ENCODE data around the gene INVS.

The INVS gene

DNA sequence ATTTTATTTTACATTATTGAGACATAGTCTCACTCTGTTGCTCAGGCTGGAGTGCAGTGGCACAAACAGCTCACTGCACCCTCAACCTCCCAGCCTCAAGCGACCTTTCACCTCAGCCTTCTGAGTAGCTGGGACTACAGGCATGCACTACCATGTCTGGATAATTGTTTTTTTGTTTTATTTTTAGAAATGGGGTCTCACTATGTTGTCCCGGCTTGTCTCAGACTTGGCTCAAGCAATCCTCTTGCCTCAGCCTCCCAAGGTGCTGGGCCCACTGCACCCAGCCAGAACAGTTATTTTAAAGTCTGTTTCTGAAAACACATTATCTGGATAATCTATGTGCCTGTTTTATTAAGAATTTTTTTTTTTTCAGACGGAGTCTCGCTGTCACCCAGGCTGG, 191.7 kb downstream of the INVS start:
- TF ChIP-seq, protein P1, sequence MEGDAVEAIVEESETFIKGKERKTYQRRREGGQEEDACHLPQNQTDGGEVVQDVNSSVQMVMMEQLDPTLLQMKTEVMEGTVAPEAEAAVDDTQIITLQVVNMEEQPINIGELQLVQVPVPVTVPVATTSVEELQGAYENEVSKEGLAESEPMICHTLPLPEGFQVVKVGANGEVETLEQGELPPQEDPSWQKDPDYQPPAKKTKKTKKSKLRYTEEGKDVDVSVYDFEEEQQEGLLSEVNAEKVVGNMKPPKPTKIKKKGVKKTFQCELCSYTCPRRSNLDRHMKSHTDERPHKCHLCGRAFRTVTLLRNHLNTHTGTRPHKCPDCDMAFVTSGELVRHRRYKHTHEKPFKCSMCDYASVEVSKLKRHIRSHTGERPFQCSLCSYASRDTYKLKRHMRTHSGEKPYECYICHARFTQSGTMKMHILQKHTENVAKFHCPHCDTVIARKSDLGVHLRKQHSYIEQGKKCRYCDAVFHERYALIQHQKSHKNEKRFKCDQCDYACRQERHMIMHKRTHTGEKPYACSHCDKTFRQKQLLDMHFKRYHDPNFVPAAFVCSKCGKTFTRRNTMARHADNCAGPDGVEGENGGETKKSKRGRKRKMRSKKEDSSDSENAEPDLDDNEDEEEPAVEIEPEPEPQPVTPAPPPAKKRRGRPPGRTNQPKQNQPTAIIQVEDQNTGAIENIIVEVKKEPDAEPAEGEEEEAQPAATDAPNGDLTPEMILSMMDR (IDR thresholded peaks at IDR 0.05; ENCODE audit: low read depth, low read length, missing control alignments), result no peak
- no peak for DNase-seq (ENCODE audit: low read depth)
- H3K4me3 ChIP-seq (ENCODE audit: low read depth, low read length), result no peak overlapping the region

DNA sequence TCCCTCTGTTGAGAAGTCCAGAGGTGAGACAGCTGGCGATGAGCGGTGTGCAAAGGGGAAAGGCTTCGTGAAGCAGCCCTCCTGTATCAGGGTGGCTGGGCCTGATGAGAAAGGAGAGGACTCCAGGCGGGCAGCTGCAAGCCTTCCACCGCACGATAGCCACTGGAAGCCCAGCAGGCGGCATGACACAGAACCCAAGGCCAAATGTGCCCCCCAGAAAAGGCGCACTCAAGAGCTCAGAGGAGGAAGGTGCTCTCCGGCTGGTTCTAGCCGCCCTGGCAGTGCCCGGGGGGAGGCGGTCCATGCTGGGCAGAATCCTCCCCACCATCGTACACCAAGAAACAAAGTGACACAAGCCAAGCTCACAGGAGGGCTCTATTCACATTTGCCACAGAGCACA, 193.4 kb downstream of the INVS start:
- H3K4me3 ChIP-seq (ENCODE audit: low read depth, low read length), result no peak overlapping the region
- no peak for DNase-seq (ENCODE audit: low read depth)
- TF ChIP-seq, protein P1 (IDR thresholded peaks at IDR 0.05; ENCODE audit: low read depth, low read length, missing control alignments), result no peak

DNA sequence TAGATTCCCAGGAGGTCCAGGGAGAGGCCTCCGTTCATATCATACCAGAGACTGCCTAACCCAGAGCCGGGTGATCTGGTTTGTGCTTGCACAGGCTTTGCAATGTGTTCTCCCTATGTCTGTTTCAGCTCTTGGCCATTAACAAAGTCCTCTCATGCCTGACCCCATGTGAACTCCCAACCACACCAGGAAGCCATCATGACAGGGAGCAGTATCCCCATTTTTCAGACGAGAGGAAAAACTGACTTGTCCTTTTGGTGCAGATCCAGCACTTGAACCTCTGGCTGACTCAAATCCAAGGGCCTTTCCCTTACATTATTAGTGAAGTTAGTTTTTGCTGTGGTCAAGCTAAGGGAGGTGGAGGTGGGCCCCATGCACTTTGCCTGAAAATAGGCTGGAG, 195.3 kb downstream of the INVS start:
- H3K4me3 ChIP-seq (ENCODE audit: low read depth, low read length), result no peak overlapping the region
- no peak for DNase-seq (ENCODE audit: low read depth)
- TF ChIP-seq, protein P1 (IDR thresholded peaks at IDR 0.05; ENCODE audit: low read depth, low read length, missing control alignments), result no peak

DNA sequence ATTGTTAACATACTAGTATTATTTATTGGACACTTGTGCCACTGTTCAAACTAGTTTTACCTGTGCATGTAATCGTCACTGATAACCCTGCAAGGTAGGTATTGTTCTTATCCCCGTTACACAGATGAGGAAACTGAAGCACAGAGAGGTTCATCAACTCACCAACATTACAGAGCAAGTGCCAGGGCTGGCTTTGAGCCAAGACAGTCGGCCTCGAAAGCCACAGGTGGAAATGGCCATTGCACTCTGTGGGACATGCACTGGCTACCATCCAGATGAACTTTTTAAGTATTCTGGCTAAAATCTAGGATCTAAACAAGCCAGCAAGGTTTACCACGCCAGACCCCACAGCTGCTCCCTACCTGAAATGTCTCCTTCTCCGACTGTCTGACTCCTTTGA, 195.8 kb downstream of the INVS start:
- no peak overlapping the region for H3K4me3 ChIP-seq (ENCODE audit: low read depth, low read length)
- DNase-seq (ENCODE audit: low read depth), result no peak
- TF ChIP-seq, protein P1 (IDR thresholded peaks at IDR 0.05; ENCODE audit: low read depth, low read length, missing control alignments), result no peak

DNA sequence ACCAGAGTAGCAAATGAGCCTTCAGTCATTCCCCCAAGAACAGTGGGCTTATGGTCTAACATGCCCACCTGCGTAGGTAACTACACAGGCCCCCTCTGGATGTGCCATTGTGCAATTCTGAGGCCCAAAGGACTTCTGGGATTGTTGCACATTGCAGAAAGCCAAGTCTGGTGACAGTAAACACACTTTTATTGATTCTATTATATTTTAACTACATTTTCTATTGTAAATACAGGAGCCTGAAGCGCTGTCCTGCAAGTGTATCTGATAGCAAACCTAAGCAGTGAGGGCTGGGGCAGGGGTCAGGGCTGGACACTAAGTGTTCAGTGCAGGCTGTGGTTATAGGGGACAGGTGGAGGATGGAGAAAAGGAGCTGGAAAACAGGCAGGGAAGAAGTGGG, 196.2 kb downstream of the INVS start:
- DNase-seq (ENCODE audit: low read depth), result no peak
- TF ChIP-seq, protein P1 (IDR thresholded peaks at IDR 0.05; ENCODE audit: low read depth, low read length, missing control alignments), result no peak
- H3K4me3 ChIP-seq (ENCODE audit: low read depth, low read length), result no peak overlapping the region

DNA sequence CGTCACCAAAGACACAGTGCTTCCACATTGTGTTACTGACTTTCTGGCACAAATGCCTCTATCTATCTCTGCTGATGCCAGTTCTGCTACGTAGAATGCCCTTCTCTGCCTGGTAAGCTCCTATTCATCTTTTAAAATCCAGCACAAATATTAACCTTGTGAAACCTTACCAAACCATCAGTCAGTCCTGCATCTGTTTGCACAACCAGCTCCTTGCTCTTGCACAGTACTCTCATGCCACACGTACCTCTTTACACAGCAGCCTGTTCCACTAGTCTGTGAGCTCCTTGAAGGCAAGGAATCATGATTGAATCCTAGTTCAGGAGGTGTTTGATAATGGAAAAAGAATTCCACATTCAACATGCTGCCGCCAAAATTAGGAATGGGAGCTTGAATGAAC, 197.4 kb downstream of the INVS start:
- DNase-seq (ENCODE audit: low read depth), result no peak
- TF ChIP-seq, protein P1 (IDR thresholded peaks at IDR 0.05; ENCODE audit: low read depth, low read length, missing control alignments), result no peak
- no peak overlapping the region for H3K4me3 ChIP-seq (ENCODE audit: low read depth, low read length)

DNA sequence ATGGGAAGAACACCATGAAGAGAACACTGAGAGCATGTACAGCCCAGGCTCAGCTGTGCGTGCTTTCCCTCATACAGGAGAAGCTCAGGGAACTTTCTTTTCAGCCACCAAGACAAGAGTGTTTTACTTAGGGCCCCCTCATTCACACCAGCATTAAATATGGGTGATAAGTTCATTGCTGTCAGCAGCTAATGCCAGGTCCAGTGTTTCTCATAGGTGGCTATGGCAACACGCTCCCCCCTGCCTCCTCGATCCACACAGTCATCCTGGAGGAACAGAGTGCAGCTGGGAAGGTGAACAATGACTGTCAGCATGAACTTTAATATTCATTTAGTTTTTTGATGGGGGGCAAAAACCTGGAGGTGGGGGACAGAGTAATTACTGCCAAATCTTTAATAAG, 199.3 kb downstream of the INVS start:
- no peak overlapping the region for H3K4me3 ChIP-seq (ENCODE audit: low read depth, low read length)
- DNase-seq (ENCODE audit: low read depth), result no peak
- TF ChIP-seq, protein P1 (IDR thresholded peaks at IDR 0.05; ENCODE audit: low read depth, low read length, missing control alignments), result no peak
